Hepatocyte (in vitro differentiated cells): ENCODE measurements around the gene DOP1A. TPM values are rescaled to one million over a fixed set of nuclear protein-coding genes. Genes with fewer than 3 reads are reported as not detected.

Experiments used
- DNase-seq: peaks from one replicate; pipeline ENCODE4 v3.0.0-alpha.2; 2016; ENCODE audit warnings: low spot score
- H2AFZ ChIP-seq: fragments of 200-600 bp; sonication (generic); 2 replicates; pipeline ENCODE4 v1.6.0; 2016; ENCODE audit warnings: antibody characterized with exemption, mild to moderate bottlenecking
- H3K27ac ChIP-seq: fragments of 200-600 bp; sonication (generic); 2 replicates; pipeline ENCODE4 v1.5.1; 2016; ENCODE audit warnings: mild to moderate bottlenecking
- H3K27me3 ChIP-seq: fragments of 200-600 bp; sonication (generic); 2 replicates; pipeline ENCODE4 v1.6.1; 2016
- H3K36me3 ChIP-seq: fragments of 200-600 bp; sonication (generic); replicated peaks from 2 replicates; pipeline ENCODE4 v1.5.1; 2016; ENCODE audit warnings: low read depth; ENCODE audit not compliant: insufficient read depth
- H3K4me1 ChIP-seq: fragments of 200-600 bp; sonication (generic); 2 replicates; pipeline ENCODE4 v1.5.1; 2016; ENCODE audit warnings: mild to moderate bottlenecking, moderate library complexity; ENCODE audit not compliant: insufficient read depth
- H3K4me2 ChIP-seq: fragments of 200-600 bp; sonication (generic); 2 replicates; pipeline ENCODE4 v1.6.0; 2016
- H3K4me3 ChIP-seq: fragments of 200-600 bp; sonication (generic); 2 replicates; pipeline ENCODE4 v1.5.1; 2016; ENCODE audit warnings: mild to moderate bottlenecking
- H3K79me2 ChIP-seq: fragments of 200-600 bp; sonication (generic); 2 replicates; pipeline ENCODE4 v1.6.0; 2017; ENCODE audit warnings: mild to moderate bottlenecking
- H3K9me2 ChIP-seq: fragments of 200-600 bp; sonication (generic); replicated peaks from 2 replicates; pipeline ENCODE4 v1.6.0; 2017; ENCODE audit warnings: mild to moderate bottlenecking; ENCODE audit not compliant: insufficient read depth
- H3K9me3 ChIP-seq: fragments of 200-600 bp; sonication (generic); 2 replicates; pipeline ENCODE4 v1.5.1; 2016; ENCODE audit warnings: low read depth, mild to moderate bottlenecking
- H4K20me1 ChIP-seq: fragments of 200-600 bp; sonication (generic); 2 replicates; pipeline ENCODE4 v1.6.0; 2016; ENCODE audit warnings: mild to moderate bottlenecking; ENCODE audit not compliant: insufficient read depth, poor library complexity, severe bottlenecking
- CTCF ChIP-seq: fragments of 200-600 bp; sonication (generic); IDR thresholded peaks from 2 replicates; pipeline ENCODE4 v1.5.1; 2016; ENCODE audit warnings: antibody characterized with exemption, mild to moderate bottlenecking; ENCODE audit not compliant: poor library complexity
- EZH2 ChIP-seq: fragments of 200-600 bp; sonication (generic); IDR thresholded peaks from 2 replicates; pipeline ENCODE4 v1.6.1; 2016; ENCODE audit warnings: antibody characterized with exemption, mild to moderate bottlenecking, borderline replicate concordance
- EZH2phosphoT487 ChIP-seq: fragments of 200-600 bp; sonication (generic); IDR thresholded peaks from one replicate; pipeline ENCODE4 v1.6.1; 2018; ENCODE audit warnings: antibody characterized with exemption, mild to moderate bottlenecking, low read depth, moderate library complexity; ENCODE audit not compliant: unreplicated experiment, severe bottlenecking
- WGBS: methylation state at CpG from one replicate; pipeline ENCODE4 v1.1.6; 2016; ENCODE audit warnings: low lambda C conversion rate; ENCODE audit errors: missing lambda C conversion rate; 5-methylcytosine and 5-hydroxymethylcytosine counted together
- polyA plus RNA-seq: library from polyadenylated mRNA; unstranded; fragments of >200 nt; fragmentation: Nextera tagmentation; extraction: Ambion mirVana; gene quantifications from 2 replicates; pipeline ENCODE4 v1.2.1, GENCODE V29; 2016
- total RNA-seq: library from RNA; depleted of rRNA; stranded (reverse); fragments of >200 nt; gene quantifications from 2 replicates; pipeline ENCODE4 v1.2.3, GENCODE V29; 2014

DOP1A gene
- total and polyA plus RNA-seq, 2 experiments from 2014 or later: 3.6 to 34.5 TPM

- no peaks in the 10 kb centered on the region for H3K4me1 ChIP-seq
- no peak overlapping the region for H3K27ac ChIP-seq
- H3K9me2 ChIP-seq: no peaks in the 10 kb centered on the region
- H3K4me3 ChIP-seq: no peak overlapping the region
- H3K4me2 ChIP-seq: no peak overlapping the region
- H3K36me3 ChIP-seq: no peaks in the 10 kb centered on the region
- 84% methylated on average over 5 of the region's 5 CpGs for WGBS
- no peak for TF ChIP-seq EZH2phosphoT487
- no peak for TF ChIP-seq CTCF
- no peak for TF ChIP-seq EZH2
- no peak overlapping the region for H2AFZ ChIP-seq
- no peaks in the 10 kb centered on the region for H3K79me2 ChIP-seq
- H3K9me3 ChIP-seq: no peaks in the 10 kb centered on the region
- no peaks in the 10 kb centered on the region for H3K27me3 ChIP-seq
- DNase-seq: no peak
- H4K20me1 ChIP-seq: no peaks in the 10 kb centered on the region
Observed at GRCh38 chr6:83051377-83052172, 15.9 kb upstream of the DOP1A start.

- H3K4me2 ChIP-seq: no peak overlapping the region
- H4K20me1 ChIP-seq: no peaks in the 10 kb centered on the region
- TF ChIP-seq EZH2 (no peak), CTCF (no peak), EZH2phosphoT487 (no peak)
- no peaks in the 10 kb centered on the region for H3K9me2 ChIP-seq
- H3K79me2 ChIP-seq: no peaks in the 10 kb centered on the region
- no peaks in the 10 kb centered on the region for H3K36me3 ChIP-seq
- H3K9me3 ChIP-seq: no peaks in the 10 kb centered on the region
- H3K4me3 ChIP-seq: no peak overlapping the region
- WGBS: 84% methylated on average over 3 of the region's 3 CpGs
- no peaks in the 10 kb centered on the region for H3K27me3 ChIP-seq
- no peak overlapping the region for H2AFZ ChIP-seq
- H3K27ac ChIP-seq: no peak overlapping the region
- no peaks in the 10 kb centered on the region for H3K4me1 ChIP-seq
- DNase-seq: no peak
Observed at GRCh38 chr6:83053678-83054077, 13.8 kb upstream of the DOP1A start.

GRCh38 chr6:83055366-83055964 is 12.0 kb upstream of the DOP1A start:
- no peak overlapping the region for H3K4me2 ChIP-seq
- no peak overlapping the region for H3K27ac ChIP-seq
- no peaks in the 10 kb centered on the region for H4K20me1 ChIP-seq
- H3K9me3 ChIP-seq: no peaks in the 10 kb centered on the region
- no peak overlapping the region for H3K4me3 ChIP-seq
- DNase-seq: peak; percentile 61
- H3K9me2 ChIP-seq: no peaks in the 10 kb centered on the region
- H3K27me3 ChIP-seq: no peaks in the 10 kb centered on the region
- no peak overlapping the region for H2AFZ ChIP-seq
- WGBS: 26% methylated on average over 6 of the region's 6 CpGs
- no peaks in the 10 kb centered on the region for H3K79me2 ChIP-seq
- no peaks in the 10 kb centered on the region for H3K4me1 ChIP-seq
- H3K36me3 ChIP-seq: no peaks in the 10 kb centered on the region
- TF ChIP-seq CTCF (peak; percentile 97), EZH2phosphoT487 (no peak), EZH2 (no peak)
